ENCODE measurements around the gene SORT1.
"Not testable (repeated sequence)": the region's sequence is repeated elsewhere in the genome, so short reads cannot be mapped to it uniquely, and the experiment has no call there.

DNA sequence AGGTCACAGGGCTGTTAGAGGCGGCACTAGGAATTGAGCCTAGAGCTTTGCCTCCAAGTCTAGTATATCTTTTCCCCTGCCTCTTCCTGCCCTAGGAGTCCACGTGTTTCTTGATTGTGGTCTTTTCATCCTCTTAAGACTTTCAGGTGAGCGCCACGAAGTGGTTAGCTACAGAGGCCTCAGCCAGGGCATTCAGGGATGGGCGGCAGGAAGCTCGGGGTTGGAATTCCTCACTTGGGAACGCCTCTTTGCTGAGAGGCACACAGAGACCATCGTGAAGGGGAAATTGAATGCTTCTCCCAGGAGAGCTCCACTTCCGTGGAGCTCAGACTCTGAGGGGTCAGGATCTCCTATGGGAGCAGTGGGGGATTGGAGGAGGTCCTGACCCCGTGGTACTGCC is 91.7 kb downstream of the SORT1 start:
- TF ChIP-seq, protein P1, sequence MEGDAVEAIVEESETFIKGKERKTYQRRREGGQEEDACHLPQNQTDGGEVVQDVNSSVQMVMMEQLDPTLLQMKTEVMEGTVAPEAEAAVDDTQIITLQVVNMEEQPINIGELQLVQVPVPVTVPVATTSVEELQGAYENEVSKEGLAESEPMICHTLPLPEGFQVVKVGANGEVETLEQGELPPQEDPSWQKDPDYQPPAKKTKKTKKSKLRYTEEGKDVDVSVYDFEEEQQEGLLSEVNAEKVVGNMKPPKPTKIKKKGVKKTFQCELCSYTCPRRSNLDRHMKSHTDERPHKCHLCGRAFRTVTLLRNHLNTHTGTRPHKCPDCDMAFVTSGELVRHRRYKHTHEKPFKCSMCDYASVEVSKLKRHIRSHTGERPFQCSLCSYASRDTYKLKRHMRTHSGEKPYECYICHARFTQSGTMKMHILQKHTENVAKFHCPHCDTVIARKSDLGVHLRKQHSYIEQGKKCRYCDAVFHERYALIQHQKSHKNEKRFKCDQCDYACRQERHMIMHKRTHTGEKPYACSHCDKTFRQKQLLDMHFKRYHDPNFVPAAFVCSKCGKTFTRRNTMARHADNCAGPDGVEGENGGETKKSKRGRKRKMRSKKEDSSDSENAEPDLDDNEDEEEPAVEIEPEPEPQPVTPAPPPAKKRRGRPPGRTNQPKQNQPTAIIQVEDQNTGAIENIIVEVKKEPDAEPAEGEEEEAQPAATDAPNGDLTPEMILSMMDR (IDR thresholded peaks at IDR 0.05), result not testable (repeated sequence)
- TF ChIP-seq POLR2AphosphoS5 (IDR thresholded peaks at IDR 0.05; ENCODE audit: insufficient read depth in 1 of 2, low read depth in 1 of 2), result not testable (repeated sequence)
